ENCODE data around the gene IKBKE. TPM values are rescaled to one million over a fixed set of nuclear protein-coding genes. Genes with fewer than 3 reads are reported as not detected.

IKBKE gene
- total and polyA plus RNA-seq, 2 of the 8 experiments (the other 6 are each of a cell fraction or from before 2014, with no cell fraction given), result 8.6 to 12.0 TPM

DNA sequence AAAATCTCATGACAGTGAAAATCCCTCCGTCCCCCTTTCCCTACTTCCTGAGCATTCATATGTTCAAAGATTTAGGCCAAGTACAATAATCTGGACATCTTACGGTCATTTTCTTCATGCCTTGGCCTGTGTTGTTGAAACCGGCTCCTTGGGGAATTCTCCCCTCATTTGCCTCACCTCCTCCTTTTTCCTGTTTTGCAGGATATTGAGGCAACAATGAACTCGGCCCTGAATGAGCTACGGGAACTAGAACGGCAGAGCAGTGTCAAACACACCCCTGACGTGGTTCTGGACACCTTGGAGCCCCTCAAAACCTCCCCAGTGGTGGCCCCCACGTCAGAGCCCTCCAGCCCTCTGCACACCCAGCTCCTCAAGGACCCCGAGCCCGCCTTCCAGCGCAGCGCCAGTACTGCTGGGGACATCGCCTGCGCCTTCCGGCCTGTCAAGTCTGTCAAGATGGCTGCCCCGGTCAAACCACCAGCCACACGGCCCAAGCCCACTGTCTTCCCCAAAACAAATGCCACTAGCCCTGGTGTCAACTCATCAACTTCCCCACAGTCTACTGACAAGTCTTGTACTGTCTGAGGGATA lies 9.3 kb upstream of the IKBKE start (continued):
- no peak for TF ChIP-seq SIRT6 (IDR thresholded peaks at IDR 0.05; ENCODE audit: low read length)

Measured in H1 (cell line).